ENCODE data around the gene JADE2. TPM values are rescaled to one million over a fixed set of nuclear protein-coding genes. Genes with fewer than 3 reads are reported as not detected.

Gene JADE2
- total RNA-seq, 1 donor from 2014 or later: 16.8 TPM

- no peaks in the 10 kb centered on the region for H3K9me3 Mint-ChIP-seq (ENCODE audit: low read depth)
- TF ChIP-seq CTCF (IDR thresholded peaks at IDR 0.05): no peak
- DNase-seq (ENCODE audit: low spot score): peak; percentile 74
- no peaks in the 10 kb centered on the region for H3K27me3 Mint-ChIP-seq (ENCODE audit: low read depth)
- peaks cover 9% of the 10 kb centered on the region for H3K4me1 Mint-ChIP-seq (ENCODE audit: low read depth)
- peak overlapping the region; percentile 49 for H3K27ac Mint-ChIP-seq (ENCODE audit: unreplicated experiment)
- H3K36me3 Mint-ChIP-seq (ENCODE audit: low read depth): peaks cover 10% of the 10 kb centered on the region
- H3K4me3 Mint-ChIP-seq (ENCODE audit: unreplicated experiment): no peak overlapping the region
Measured at GRCh38 chr5:134581241-134581981, 55.9 kb downstream of the JADE2 start.

GRCh38 chr5:134582281-134582680 is 56.8 kb downstream of the JADE2 start:
- Mint-ChIP-seq H3K27ac (ENCODE audit: unreplicated experiment) (no peak overlapping the region), H3K4me1 (ENCODE audit: low read depth) (peaks cover 8% of the 10 kb centered on the region), H3K27me3 (ENCODE audit: low read depth) (no peaks in the 10 kb centered on the region), H3K36me3 (ENCODE audit: low read depth) (peaks cover 8% of the 10 kb centered on the region), H3K9me3 (ENCODE audit: low read depth) (no peaks in the 10 kb centered on the region), H3K4me3 (ENCODE audit: unreplicated experiment) (no peak overlapping the region)
- peak; percentile 32 for DNase-seq (ENCODE audit: low spot score)
- TF ChIP-seq CTCF (IDR thresholded peaks at IDR 0.05): no peak

GRCh38 chr5:134582941-134583340 is 57.5 kb downstream of the JADE2 start:
- Mint-ChIP-seq H3K36me3 (ENCODE audit: low read depth) (peaks cover 8% of the 10 kb centered on the region), H3K4me1 (ENCODE audit: low read depth) (peaks cover 4% of the 10 kb centered on the region), H3K4me3 (ENCODE audit: unreplicated experiment) (no peak overlapping the region), H3K27ac (ENCODE audit: unreplicated experiment) (no peak overlapping the region), H3K27me3 (ENCODE audit: low read depth) (no peaks in the 10 kb centered on the region), H3K9me3 (ENCODE audit: low read depth) (no peaks in the 10 kb centered on the region)
- no peak for TF ChIP-seq CTCF (IDR thresholded peaks at IDR 0.05)
- DNase-seq (ENCODE audit: low spot score): peak; percentile 47

- TF ChIP-seq CTCF (IDR thresholded peaks at IDR 0.05): no peak
- Mint-ChIP-seq H3K27me3 (ENCODE audit: low read depth) (no peaks in the 10 kb centered on the region), H3K9me3 (ENCODE audit: low read depth) (no peaks in the 10 kb centered on the region), H3K36me3 (ENCODE audit: low read depth) (peaks cover 8% of the 10 kb centered on the region), H3K4me1 (ENCODE audit: low read depth) (peaks cover 4% of the 10 kb centered on the region), H3K27ac (ENCODE audit: unreplicated experiment) (no peak overlapping the region), H3K4me3 (ENCODE audit: unreplicated experiment) (no peak overlapping the region)
- peak; percentile 15 for DNase-seq (ENCODE audit: low spot score)
Measured at GRCh38 chr5:134583766-134584165, 58.3 kb downstream of the JADE2 start.

- Mint-ChIP-seq H3K4me3 (ENCODE audit: unreplicated experiment) (no peak overlapping the region), H3K4me1 (ENCODE audit: low read depth) (peaks cover 4% of the 10 kb centered on the region), H3K27me3 (ENCODE audit: low read depth) (no peaks in the 10 kb centered on the region), H3K9me3 (ENCODE audit: low read depth) (no peaks in the 10 kb centered on the region), H3K36me3 (ENCODE audit: low read depth) (peaks cover 5% of the 10 kb centered on the region), H3K27ac (ENCODE audit: unreplicated experiment) (no peak overlapping the region)
- no peak for TF ChIP-seq CTCF (IDR thresholded peaks at IDR 0.05)
- DNase-seq (ENCODE audit: low spot score): peak; percentile 39
Measured at GRCh38 chr5:134584662-134585061, 59.2 kb downstream of the JADE2 start.

All from chondrocyte (in vitro differentiated cells).